Measurements from ENCODE around the gene PRKN. TPM values are rescaled to one million over a fixed set of nuclear protein-coding genes. Genes with fewer than 3 reads are reported as not detected.
"Not testable (repeated sequence)": the region's sequence is repeated elsewhere in the genome, so short reads cannot be mapped to it uniquely, and the experiment has no call there.

PRKN gene
- total RNA-seq, 1 donor from 2014 or later: 25.5 TPM

GRCh38 chr6:161313940-161314509 lies 1413.5 kb downstream of the PRKN start:
- DNase-seq: no peak
- intact Hi-C loops (cut with micrococcal nuclease): no loop called here
- Histone ChIP-seq H3K9me3 (replicated peaks) (peaks cover 5% of the 10 kb centered on the region), H3K36me3 (no peaks in the 10 kb centered on the region), H3K4me1 (no peaks in the 10 kb centered on the region), H3K27me3 (ENCODE audit: low read depth) (no peaks in the 10 kb centered on the region), H3K4me3 (no peak overlapping the region), H3K27ac (replicated peaks) (no peak overlapping the region)
- no peak for TF ChIP-seq CTCF (IDR thresholded peaks at IDR 0.05; ENCODE audit: borderline replicate concordance)

- H3K36me3 ChIP-seq; H3K27ac ChIP-seq (replicated peaks); DNase-seq; H3K4me1 ChIP-seq; H3K9me3 ChIP-seq (replicated peaks); H3K4me3 ChIP-seq; intact Hi-C loops (cut with micrococcal nuclease); H3K27me3 ChIP-seq (ENCODE audit: low read depth): not testable (repeated sequence)
These were observed 1414.1 kb downstream of the PRKN start for GRCh38 chr6:161313475-161313874.

- intact Hi-C loops (cut with micrococcal nuclease); H3K36me3 ChIP-seq; H3K27ac ChIP-seq (replicated peaks); H3K27me3 ChIP-seq (ENCODE audit: low read depth); H3K4me3 ChIP-seq; DNase-seq; H3K4me1 ChIP-seq; H3K9me3 ChIP-seq (replicated peaks): not testable (repeated sequence)
These were observed 1417.8 kb downstream of the PRKN start for GRCh38 chr6:161309774-161310173.

- no peak overlapping the region for H3K27ac ChIP-seq (replicated peaks)
- H3K9me3 ChIP-seq (replicated peaks): no peaks in the 10 kb centered on the region
- no peak overlapping the region for H3K4me3 ChIP-seq
- DNase-seq: no peak
- no peaks in the 10 kb centered on the region for H3K4me1 ChIP-seq
- H3K36me3 ChIP-seq: no peaks in the 10 kb centered on the region
- no peaks in the 10 kb centered on the region for H3K27me3 ChIP-seq (ENCODE audit: low read depth)
- intact Hi-C loops (cut with micrococcal nuclease): no loop called here
- no peak for TF ChIP-seq CTCF (IDR thresholded peaks at IDR 0.05; ENCODE audit: borderline replicate concordance)
These were observed 1419.4 kb downstream of the PRKN start for GRCh38 chr6:161308075-161308655.

- Histone ChIP-seq H3K4me3 (no peak overlapping the region), H3K36me3 (no peaks in the 10 kb centered on the region), H3K27ac (replicated peaks) (no peak overlapping the region), H3K9me3 (replicated peaks) (no peaks in the 10 kb centered on the region), H3K27me3 (ENCODE audit: low read depth) (no peaks in the 10 kb centered on the region), H3K4me1 (peaks cover 8% of the 10 kb centered on the region)
- DNase-seq: no peak
- intact Hi-C loops (cut with micrococcal nuclease): no loop called here
- no peak for TF ChIP-seq CTCF (IDR thresholded peaks at IDR 0.05; ENCODE audit: borderline replicate concordance)
These were observed 1421.7 kb downstream of the PRKN start for GRCh38 chr6:161305860-161306259.

GRCh38 chr6:161303628-161304340 lies 1423.8 kb downstream of the PRKN start:
- Histone ChIP-seq H3K9me3 (replicated peaks) (no peaks in the 10 kb centered on the region), H3K36me3 (no peaks in the 10 kb centered on the region), H3K27me3 (ENCODE audit: low read depth) (no peaks in the 10 kb centered on the region), H3K27ac (replicated peaks) (no peak overlapping the region), H3K4me3 (no peak overlapping the region), H3K4me1 (peaks cover 9% of the 10 kb centered on the region)
- no peak for TF ChIP-seq CTCF (IDR thresholded peaks at IDR 0.05; ENCODE audit: borderline replicate concordance)
- intact Hi-C loops (cut with micrococcal nuclease): no loop called here
- DNase-seq: no peak
